GM19328 (cell line): ENCODE results near the gene GINS1.
"Not testable (repeated sequence)": the region's sequence is repeated elsewhere in the genome, so short reads cannot be mapped to it uniquely, and the experiment has no call there.

Experiments used
- ATAC-seq: cut with Tn5 transposase; IDR thresholded peaks from one replicate; pipeline ENCODE4 v1.9.1; 2021; ENCODE audit warnings: mild to moderate bottlenecking, moderate library complexity; ENCODE audit not compliant: unreplicated experiment

The GINS1 gene

DNA sequence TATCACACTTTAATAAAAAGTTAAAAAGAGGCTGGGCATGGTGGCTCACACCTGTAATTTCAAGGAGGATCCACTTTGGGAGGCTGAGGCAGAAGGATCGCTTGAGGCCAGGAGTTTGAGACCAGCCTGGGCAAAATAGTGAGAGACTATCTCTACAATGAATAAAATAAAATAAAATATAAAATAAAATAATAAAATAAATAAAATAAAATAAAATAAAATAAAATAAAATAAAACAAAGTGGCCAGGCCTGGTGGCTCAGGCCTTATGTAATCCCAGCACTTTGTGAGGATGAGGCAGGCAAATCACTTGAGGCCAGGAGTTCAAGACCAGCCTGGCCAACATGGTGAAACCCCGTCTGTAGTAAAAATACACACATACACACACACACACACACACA, 65.8 kb downstream of the GINS1 start:
- ATAC-seq, result not testable (repeated sequence)

DNA sequence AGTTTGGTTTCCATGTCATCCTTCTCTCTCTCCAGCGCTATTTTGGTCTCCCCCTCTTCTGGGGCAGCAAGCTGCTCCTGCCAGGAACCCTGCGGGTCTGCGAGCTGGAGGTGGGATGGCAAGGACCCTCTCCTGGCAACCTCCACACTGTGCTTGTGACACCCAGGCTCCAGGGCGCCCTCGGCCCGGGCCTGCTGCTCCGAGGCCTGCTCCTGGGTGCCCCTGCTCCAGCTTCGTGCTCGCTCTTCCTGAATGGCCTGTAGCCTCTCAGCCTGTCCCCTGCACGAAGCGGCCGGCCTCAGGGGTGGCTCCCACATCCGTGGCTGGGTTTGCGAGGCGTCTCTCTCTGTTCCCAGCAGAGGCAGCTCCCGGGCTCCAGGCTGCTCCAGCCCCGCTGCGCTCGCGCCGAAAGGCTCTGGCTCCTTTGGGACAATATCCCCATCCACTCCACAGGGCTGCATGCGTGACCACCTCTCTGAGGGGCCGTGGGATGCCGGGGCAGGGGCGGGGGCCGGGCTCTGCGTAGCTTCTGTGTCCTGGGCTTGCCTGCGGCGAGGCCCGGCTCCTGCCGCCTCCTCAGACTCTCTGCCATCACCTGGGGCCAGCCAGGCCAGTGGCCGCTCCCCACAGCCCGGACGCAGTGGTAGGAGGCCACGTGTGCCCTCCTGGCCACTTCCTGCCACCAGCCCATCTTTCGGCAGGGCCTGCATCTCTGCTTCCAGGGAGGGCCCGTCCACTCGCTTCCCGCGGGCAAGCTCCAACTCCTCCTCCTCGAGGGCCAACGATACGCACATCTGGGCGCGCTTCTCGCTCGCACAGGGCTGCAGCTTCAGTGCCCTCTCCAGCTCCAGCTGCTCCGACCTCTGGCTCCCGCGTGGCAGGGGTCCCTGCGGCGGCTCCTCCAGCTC, 68.9 kb downstream of the GINS1 start:
- ATAC-seq, result no peak

- ATAC-seq, result no peak
These were observed 69.8 kb downstream of the GINS1 start for GRCh38 chr20:25477014-25477882.

GRCh38 chr20:25478889-25479568, 71.6 kb downstream of the GINS1 start:
- no peak for ATAC-seq

GRCh38 chr20:25479638-25480037, 72.2 kb downstream of the GINS1 start:
- no peak for ATAC-seq

DNA sequence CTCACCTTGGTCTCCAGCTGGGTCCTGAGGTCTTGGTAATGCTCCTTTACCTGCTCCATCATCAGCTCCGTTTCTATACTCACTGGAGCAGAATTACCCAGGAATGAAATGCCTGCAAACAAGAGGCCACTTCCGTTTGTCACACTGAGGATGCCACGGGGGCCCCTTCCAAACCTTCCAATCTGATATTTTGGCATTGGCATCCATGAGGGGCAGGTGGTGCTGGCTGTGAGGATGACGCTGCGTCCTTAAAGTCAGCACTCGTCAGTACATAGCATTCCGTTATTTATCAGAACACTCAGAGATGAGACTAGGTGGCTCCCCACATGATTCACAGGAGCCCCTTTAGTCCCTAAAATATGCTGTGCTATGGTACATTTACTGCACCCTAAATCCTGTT, 72.7 kb downstream of the GINS1 start:
- no peak for ATAC-seq

DNA sequence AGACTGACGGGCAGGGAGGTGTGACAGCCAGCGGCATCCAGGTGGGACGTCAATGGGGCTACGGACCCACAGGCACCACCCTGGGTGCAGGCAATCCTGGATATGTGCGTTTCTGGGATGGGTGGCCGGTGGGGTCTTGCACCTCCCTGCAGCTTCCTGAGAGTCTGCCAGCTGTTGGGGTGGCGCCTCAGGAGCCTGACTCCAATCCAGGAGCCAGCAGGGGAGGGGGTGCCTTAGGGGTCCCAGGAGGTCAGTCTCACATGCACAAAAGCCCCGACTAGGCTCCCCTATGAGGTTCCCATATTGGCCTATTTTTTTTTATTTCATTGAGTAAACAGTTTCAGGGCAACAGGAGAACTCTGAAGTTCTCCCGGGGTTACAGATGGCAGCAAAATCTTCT, 73.3 kb downstream of the GINS1 start:
- ATAC-seq, result no peak

DNA sequence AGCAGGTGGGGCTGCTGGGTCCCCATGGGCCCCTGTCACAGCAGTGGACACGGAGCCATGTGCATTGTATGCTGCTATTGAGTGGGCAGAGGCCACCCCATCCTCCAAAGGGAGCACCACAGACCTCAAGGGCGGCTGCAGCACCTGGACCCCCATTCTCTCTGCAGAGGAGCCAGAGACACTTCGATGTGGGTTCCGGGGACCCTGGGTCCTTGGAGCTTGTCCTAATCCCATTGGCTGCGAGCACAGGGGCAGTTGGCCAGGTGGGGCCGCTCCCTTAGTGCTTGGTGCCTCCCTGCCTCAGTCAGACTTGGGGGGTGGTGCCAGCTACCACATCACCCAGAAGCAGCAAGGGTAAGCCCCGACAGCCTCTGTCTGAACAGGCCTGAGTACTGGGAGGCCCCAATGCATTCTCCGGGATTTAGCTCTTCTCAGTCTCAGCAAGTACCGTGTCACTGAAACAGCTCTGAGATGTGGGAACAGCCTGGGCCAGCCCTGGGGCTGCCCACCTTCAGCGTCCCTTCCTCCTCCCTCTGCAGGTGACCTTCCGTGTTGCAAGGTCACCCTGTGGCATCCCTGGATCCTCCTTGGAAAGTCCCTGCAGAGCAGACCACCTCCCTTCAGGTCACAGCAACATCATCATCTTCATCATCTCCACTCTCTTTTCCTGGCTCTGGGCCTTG, 73.9 kb downstream of the GINS1 start:
- ATAC-seq, result no peak

GRCh38 chr20:25481918-25482253, 74.4 kb downstream of the GINS1 start:
- ATAC-seq, result no peak

DNA sequence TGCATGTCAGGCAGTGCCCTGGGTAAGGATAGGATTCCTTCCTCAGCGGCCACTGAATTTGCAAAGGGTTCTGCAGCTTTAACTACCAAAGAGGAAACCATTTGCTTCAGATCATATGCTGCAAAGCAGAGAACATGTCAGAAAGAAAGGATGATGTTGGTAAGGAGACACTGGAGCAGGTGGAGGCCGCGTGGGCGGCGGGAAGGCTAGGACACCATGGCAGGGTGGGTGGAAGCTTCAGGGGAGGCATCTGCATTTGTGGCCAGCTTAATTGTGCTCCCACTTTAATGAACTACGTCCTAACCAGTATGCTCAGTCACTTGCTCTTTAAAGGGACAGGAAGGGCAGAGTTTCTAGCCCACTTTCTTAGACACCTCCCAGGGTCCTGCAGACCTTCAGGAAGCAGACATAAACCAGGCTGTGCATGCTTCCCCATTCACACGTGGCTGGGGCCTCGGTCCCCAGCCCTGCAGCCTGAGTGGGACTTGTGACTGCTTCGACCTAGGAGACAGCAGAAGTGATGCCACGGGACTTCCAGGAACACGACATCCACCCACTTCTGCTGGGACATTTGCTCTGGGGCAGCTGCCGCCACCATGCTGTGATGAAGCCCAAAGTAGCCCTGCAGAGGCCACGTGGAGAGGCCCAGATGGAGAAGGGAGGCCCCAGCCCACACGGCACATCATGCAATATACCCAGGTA, 76.1 kb downstream of the GINS1 start:
- ATAC-seq, result no peak

- no peak for ATAC-seq
These were observed 76.9 kb downstream of the GINS1 start for GRCh38 chr20:25484224-25484846.

GRCh38 chr20:25484911-25485511, 77.5 kb downstream of the GINS1 start:
- ATAC-seq, result no peak

DNA sequence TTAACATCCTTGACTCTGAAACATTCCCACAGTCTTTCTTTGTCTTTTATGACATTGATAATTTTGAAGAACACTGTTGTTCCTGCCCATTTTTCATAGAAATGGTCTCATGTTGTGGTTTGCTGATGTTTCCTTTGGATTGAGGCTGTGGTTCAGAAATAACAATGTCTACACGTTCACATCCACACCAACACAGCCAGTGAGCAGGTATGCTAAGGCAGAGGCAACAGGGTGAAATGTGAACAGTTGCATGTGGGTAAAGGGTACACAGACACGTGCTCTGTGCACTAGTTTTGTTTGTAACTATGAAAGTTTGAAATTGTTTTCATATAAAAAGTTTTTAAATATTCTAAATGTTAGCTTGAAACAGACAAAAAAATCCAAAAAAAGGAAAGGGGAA, 78.4 kb downstream of the GINS1 start:
- ATAC-seq, result no peak

DNA sequence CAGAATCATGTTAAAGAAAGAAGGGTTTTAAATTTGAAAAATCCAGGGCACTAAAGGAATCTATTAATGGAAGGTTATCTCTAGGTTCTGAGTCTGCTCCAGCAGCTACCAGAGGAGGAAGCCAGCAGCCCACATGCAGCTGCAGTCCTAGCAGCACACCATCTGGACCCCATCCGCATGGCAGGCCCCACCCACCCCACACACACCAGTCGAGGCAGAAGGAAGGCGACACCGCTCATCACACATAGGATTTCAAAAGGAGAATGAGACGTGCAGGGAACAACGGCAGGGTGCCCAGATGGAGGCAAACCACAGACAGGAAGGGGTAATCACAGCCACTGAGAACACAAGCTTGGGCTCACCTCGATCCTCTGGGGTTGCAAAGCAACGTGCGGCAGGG, 78.9 kb downstream of the GINS1 start:
- no peak for ATAC-seq

DNA sequence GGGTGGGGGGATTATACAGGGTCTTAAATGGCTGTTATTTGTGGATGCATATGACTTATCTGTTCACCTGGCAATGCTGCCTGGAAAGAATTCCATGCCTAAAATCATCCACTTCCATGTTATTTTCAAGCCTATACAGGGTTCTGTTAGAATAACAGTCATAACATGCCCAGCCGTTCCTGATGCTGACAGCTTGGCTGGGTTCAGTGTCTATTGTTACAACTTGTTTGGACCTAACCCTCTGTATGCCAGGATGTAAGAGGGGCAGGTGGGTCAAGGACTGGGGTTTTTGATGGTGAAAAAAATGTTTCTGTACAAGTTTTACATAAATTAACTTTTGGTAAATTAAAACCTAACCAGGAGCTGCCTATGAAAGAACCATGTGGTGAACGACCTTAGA, 79.8 kb downstream of the GINS1 start:
- no peak for ATAC-seq

- ATAC-seq, result no peak
These were observed 80.5 kb downstream of the GINS1 start for GRCh38 chr20:25487975-25488374.

- no peak for ATAC-seq
These were observed 81.9 kb downstream of the GINS1 start for GRCh38 chr20:25489221-25489871.

DNA sequence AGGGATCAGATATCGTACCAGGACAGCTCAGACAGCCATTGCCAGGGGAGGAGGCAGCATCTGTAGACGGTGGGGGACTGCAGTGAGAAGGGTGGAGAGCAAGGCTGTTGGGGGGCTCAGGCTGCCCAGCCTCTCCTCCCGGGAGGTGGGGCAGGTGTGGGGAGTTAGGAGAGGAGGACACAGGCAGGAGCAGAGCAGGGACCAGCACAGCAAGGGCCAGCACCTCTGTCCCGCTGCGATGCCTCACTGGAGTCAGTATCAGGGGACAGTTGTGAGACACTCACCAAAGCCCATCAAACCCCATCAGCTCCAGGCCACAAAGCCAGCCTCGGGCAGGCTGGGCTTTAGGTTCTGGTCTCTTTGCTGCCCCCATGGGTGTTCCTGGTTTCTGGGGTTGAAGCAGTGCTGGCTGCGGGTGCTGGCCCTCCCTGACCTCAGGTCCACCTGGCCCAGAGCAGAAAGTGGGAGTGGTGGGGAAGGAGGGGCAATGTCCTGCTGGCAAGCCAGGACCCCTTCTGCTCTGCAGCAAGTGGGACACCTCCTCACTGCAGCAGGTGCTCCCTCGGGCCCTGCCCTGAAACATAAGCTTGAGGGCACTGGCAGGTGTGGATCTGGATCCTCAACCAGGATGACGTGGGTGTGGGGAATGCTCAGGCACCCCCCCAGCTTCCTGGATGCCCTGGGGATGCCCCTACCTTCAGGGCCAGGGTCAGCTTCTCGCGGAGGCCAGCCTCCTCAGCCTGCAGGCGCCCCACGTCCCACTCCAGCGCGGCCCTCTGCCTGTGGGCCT, 83.4 kb downstream of the GINS1 start:
- ATAC-seq, result no peak
